Measurements from ENCODE around the gene BOD1L2.

GRCh38 chr18:57188851-57189557, 42.1 kb downstream of the BOD1L2 start:
- no peak for TF ChIP-seq CTCF (IDR thresholded peaks at IDR 0.05; ENCODE audit: low read depth, low read length)
- TF ChIP-seq EZH2phosphoT487 (IDR thresholded peaks at IDR 0.05; ENCODE audit: low read depth), result no peak
